HG02981 (cell line): ENCODE measurements around the gene PGK1.
"Not testable (repeated sequence)": the region's sequence is repeated elsewhere in the genome, so short reads cannot be mapped to it uniquely, and the experiment has no call there.

Experiments
- ATAC-seq: cut with Tn5 transposase; IDR thresholded peaks from one replicate; pipeline ENCODE4 v1.9.1; 2021; ENCODE audit warnings: mild to moderate bottlenecking, moderate library complexity; ENCODE audit not compliant: unreplicated experiment

The PGK1 gene

GRCh38 chrX:78111140-78111931 lies 7.3 kb downstream of the PGK1 start:
- no peak for ATAC-seq

GRCh38 chrX:78116365-78116764 lies 12.3 kb downstream of the PGK1 start:
- no peak for ATAC-seq

- ATAC-seq, result no peak
Measured at GRCh38 chrX:78116766-78117165, 12.7 kb downstream of the PGK1 start.

DNA sequence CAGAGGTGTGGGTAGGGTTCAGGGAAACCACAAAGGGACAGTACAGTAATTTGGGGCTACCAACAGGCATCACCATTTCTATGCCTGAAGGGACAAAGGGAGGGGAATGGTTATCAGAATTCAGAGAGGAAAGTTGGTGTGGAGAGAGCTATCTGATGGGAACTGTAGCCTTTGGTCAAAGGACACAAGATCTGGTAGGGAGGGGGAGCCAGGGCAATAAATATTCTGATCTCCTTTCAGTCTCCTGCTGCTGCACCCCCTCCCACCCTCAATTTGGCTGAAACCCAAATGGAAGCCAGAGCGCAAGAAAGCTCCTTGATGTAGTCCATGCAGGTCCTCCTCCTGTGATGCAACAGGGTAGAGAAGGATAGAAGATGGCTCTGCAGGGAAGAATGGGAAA lies 14.6 kb downstream of the PGK1 start:
- no peak for ATAC-seq

DNA sequence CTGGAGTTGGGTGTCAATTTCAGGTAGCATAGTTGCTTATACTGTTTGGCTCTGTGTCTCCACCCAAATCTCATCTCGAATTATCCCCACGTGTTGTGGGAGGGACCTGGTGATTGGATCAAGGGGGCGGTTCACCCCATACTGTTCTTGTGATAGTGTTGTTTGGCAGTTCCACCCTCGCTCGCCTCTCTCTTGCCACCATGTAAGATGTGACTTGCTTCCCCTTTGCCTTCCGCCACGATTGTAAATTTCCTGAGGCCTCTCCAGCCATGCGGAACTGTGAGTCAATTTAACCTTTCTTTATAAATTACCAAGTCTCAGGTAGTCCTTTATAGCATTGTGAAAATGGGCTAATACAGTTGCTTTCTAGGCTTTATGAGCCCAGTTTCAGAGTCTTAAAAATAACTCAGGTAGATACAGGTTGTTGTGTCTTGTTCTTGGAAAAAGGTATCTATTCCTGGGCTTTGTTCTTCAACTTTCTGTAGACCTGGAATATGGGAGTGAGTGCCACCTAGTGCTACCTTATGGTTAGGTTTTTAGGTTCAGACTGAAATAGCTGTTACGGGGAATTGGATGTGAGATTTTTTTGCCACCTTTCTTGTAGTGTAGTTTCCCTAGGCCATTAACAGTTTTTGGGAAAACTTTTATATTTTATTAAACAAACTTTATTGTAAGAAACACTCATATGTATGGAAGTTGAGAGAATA lies 15.6 kb downstream of the PGK1 start:
- ATAC-seq, result no peak

GRCh38 chrX:78123190-78123589 lies 19.1 kb downstream of the PGK1 start:
- ATAC-seq, result no peak

- no peak for ATAC-seq
Measured at GRCh38 chrX:78124307-78124706, 20.3 kb downstream of the PGK1 start.

DNA sequence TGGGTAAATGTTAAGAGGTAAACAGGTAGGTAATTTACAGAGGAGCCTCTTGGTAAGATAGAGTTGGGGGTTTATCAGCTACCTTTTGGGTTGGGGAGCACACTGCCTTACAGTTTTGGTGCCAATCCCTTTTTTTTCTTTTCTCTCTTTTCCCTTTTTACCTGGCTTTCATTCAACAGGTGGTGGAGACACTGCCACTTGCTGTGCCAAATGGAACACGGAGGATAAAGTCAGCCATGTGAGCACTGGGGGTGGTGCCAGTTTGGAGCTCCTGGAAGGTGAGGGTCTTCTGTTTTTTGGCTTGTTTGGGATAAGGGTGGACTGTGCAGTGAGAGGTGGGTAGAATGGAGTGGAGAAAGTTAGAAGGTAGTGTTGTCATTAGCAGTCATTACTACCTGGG lies 21.1 kb downstream of the PGK1 start:
- no peak for ATAC-seq

GRCh38 chrX:78125781-78126180 lies 21.7 kb downstream of the PGK1 start:
- ATAC-seq, result not testable (repeated sequence)

GRCh38 chrX:78129714-78130113 lies 25.7 kb downstream of the PGK1 start:
- no peak for ATAC-seq

- ATAC-seq, result no peak
Measured at GRCh38 chrX:78130396-78130795, 26.3 kb downstream of the PGK1 start.

GRCh38 chrX:78131117-78131516 lies 27.1 kb downstream of the PGK1 start:
- ATAC-seq, result no peak

GRCh38 chrX:78133238-78133960 lies 29.4 kb downstream of the PGK1 start:
- ATAC-seq, result no peak

DNA sequence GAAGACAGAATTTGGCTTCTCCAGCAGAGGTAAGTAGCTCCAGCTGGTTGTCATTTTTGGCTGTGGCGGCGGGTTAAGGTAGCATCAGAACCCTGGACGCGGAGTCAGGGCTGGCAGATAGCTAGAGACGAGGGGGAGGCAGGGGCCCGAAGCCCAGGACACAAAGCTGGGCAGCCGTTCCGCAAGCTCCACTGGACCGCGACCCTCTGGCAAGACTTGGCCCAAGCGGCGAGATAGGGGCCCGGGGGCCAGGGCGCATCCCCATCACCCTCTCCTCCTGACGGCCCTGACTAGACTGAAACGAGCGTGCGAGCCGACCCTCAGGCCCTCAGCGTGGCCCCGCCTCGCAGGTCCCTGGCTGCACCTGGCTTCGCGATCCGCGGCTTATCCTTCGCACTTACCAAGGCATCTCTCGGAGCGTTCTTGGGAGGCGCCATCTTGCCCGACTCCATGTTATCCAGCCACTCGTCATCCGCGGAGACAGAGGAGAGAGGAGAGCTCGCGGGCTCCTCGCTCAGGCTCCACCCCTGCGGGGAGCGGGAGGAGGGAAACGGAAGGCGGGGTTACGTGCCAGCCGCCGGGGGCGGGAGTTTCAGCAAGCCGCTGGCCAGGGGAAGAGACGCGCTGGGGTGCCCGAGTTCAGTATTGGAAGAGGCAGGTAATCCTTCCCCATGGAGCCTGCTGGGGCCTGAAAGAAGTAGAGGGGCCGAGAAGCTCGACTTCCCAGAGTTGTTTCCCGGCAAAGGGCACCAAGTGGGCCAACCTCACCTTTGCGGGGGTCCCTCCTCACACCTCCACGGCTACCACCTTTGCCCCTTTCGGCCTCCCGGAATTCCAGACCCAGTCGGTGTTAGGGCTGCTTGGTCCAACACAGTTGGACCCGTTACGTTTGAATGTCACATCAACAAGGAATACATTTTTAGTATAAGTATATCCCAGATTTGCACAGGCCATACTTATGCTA lies 35.4 kb downstream of the PGK1 start, which contains the start of gene TAF9B:
TAF9B (minus strand) TSS at position 491 of the 964 bp plus-strand sequence; CDS start at position 452, 39 bp downstream.
- ATAC-seq, result peak; percentile 95

DNA sequence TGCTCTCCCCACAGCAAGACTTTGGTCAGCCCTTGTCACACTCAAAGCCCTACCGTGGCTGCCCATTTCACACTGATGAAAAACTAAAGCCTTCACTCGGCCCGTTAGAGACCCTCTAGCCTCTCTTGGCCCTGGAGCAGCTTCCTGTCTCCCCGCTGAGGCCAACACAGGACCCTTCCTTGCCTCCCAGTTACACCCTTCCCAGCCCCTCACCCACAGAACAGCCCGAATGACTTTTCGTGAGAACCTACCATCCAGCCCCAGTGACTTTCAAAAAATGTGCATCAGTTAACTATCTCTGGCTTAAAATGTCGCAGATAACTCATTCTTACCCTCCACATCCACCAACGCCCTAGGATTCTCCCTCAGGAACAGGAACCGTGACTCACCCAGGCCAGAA lies 36.2 kb downstream of the PGK1 start:
- ATAC-seq, result no peak

GRCh38 chrX:78147002-78147540 lies 43.0 kb downstream of the PGK1 start:
- ATAC-seq, result not testable (repeated sequence)

- ATAC-seq, result not testable (repeated sequence)
Measured at GRCh38 chrX:78157373-78157772, 53.3 kb downstream of the PGK1 start.

DNA sequence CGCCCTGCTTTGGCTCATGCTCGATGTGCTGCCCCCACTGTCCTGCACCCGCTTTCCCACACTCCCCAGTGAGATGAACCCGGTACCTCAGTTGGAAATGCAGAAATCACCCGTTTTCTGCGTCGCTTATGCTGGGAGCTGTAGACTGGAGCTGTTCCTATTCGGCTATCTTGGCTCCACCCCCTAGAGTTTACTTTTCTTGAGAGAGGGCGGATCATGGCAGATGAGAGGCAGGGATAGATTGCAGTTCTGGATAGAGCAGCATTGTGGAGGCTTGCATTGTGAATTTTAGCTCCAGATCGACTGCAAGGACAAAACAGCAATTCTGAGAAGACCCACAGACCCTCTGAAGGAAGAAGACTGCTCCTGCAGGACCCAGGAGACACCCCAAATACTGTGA lies 53.8 kb downstream of the PGK1 start:
- not testable (repeated sequence) for ATAC-seq

- not testable (repeated sequence) for ATAC-seq
Measured at GRCh38 chrX:78160711-78161110, 56.7 kb downstream of the PGK1 start.

DNA sequence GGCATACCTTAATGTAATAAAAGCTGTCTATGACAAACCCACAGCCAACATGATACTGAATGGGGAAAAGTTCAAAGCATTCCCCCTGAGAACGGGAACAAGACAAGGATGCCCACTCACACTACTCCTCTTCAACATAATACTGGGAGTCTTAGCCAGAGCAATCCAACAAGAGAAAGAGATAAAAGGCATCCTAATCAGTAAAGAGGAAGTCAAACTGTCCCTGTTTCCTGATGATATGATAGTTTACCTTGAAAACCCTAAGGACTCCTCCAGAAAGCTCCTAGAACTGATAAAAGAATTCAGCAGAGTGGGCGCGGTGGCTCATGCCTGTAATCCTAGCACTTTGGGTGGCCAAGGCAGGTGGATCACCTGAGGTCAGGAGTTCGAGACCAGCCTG lies 59.1 kb downstream of the PGK1 start:
- ATAC-seq, result not testable (repeated sequence)
